Natural killer cell (primary cell): Measurements from ENCODE around the gene DPYD. TPM values are rescaled to one million over a fixed set of nuclear protein-coding genes. Genes with fewer than 3 reads are reported as not detected.

Experiments used
- ATAC-seq, 3 donors: fragments of 150-1000 bp in 2 of 3; fragments of 200-7000 bp in 1 of 3; cut with Tn5 transposase; 1 replicate in 1 of 3; 2 replicates in 2 of 3; pipeline ENCODE4 v1.10.0; 2021; ENCODE audit warnings: mild to moderate bottlenecking in 2 of 3, moderate library complexity in 2 of 3
- DNase-seq, 2 donors: peaks; one replicate each; pipeline versions ENCODE4 v3.0.0 to v3.0.0-alpha.2; 2013 to 2021; ENCODE audit warnings: mixed read lengths in 1 of 2
- H3K27ac ChIP-seq: one replicate; pipeline ENCODE4 v1.5.1; 2013; ENCODE audit warnings: mild to moderate bottlenecking, low read length
- H3K27me3 ChIP-seq: one replicate; pipeline ENCODE4 v1.6.1; 2013; ENCODE audit warnings: low read length; ENCODE audit not compliant: control insufficient read depth, insufficient read depth
- H3K36me3 ChIP-seq: one replicate; pipeline ENCODE4 v1.6.1; 2013; ENCODE audit warnings: low read length; ENCODE audit not compliant: control insufficient read depth, insufficient read depth
- H3K4me1 ChIP-seq: one replicate; pipeline ENCODE4 v1.6.1; 2013; ENCODE audit warnings: low read length; ENCODE audit not compliant: control insufficient read depth, insufficient read depth
- H3K4me3 ChIP-seq: one replicate; pipeline ENCODE4 v1.5.1; 2013; ENCODE audit warnings: low read length
- H3K9me3 ChIP-seq: one replicate; pipeline ENCODE4 v1.6.1; 2013; ENCODE audit warnings: low read length; ENCODE audit not compliant: control insufficient read depth, insufficient read depth
- H3K27ac Mint-ChIP-seq, 2 donors: one replicate each; pipeline ENCODE4 v1.8.0; 2022; ENCODE audit warnings: mild to moderate bottlenecking in 2 of 2, mixed read lengths in 2 of 2, moderate library complexity in 1 of 2
- H3K27me3 Mint-ChIP-seq, 2 donors: one replicate each; pipeline ENCODE4 v1.8.0; 2022; ENCODE audit warnings: low read depth in 2 of 2, mixed read lengths in 2 of 2
- H3K36me3 Mint-ChIP-seq: one replicate; pipeline ENCODE4 v1.8.0; 2022; ENCODE audit warnings: mixed read lengths
- H3K4me1 Mint-ChIP-seq, 2 donors: one replicate each; pipeline ENCODE4 v1.8.0; 2022; ENCODE audit warnings: mixed read lengths in 2 of 2
- H3K4me3 Mint-ChIP-seq: one replicate; pipeline ENCODE4 v1.8.0; 2022; ENCODE audit warnings: mild to moderate bottlenecking, moderate library complexity, mixed read lengths
- H3K9me3 Mint-ChIP-seq, 2 donors: one replicate each; pipeline ENCODE4 v1.8.0; 2022; ENCODE audit warnings: mixed read lengths in 2 of 2
- WGBS: methylation state at CpG from one replicate; pipeline ENCODE4 v1.1.7; 2013; ENCODE audit warnings: missing lambda C conversion rate; ENCODE audit not compliant: insufficient coverage; 5-methylcytosine and 5-hydroxymethylcytosine counted together
- intact Hi-C: fragments of 100-400 bp; cut with micrococcal nuclease; formaldehyde crosslinking; loops from one replicate; pipeline ENCODE4 v1.14.2; 2022
- total RNA-seq, 4 donors: library from RNA; stranded (reverse); fragments of 120-200 nt in 1 of 4; gene quantifications; one replicate each; pipeline versions ENCODE4 v1.2.3 to v1.2.4, GENCODE V29; 2013 to 2022
- TF ChIP-seq, protein P1 (sequence below): fragments of 200-600 bp; IDR thresholded peaks from one replicate; pipeline ENCODE4 v1.8.0; 2022; ENCODE audit warnings: antibody characterized with exemption

The DPYD gene
- total RNA-seq, 3 donors from 2014 or later (not counting 1 experiment from before 2014, with no cell fraction given), result 56.6 to 66.7 (median 56.9) TPM

DNA sequence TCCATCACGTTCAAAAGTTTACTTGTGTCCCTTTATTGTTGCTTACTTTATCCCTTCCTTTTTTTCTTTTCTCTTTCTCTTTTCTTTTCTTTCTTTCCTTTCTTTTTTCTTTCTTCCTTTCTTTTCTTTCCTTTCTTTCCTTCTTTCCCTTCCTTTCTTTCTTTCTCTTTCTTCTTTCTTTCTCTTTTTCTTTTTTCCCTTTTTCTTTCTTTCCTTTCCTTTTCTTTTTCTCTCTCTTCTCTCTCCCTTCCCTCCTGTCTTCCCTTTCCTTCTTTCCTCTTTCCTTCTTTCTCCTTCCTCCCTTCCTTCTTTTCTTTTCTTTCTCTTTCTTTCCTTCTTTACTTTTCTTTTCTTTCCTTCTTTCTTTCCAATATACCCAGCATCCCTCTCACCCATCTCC lies 391.2 kb downstream of the DPYD start:
- TF ChIP-seq, protein P1, sequence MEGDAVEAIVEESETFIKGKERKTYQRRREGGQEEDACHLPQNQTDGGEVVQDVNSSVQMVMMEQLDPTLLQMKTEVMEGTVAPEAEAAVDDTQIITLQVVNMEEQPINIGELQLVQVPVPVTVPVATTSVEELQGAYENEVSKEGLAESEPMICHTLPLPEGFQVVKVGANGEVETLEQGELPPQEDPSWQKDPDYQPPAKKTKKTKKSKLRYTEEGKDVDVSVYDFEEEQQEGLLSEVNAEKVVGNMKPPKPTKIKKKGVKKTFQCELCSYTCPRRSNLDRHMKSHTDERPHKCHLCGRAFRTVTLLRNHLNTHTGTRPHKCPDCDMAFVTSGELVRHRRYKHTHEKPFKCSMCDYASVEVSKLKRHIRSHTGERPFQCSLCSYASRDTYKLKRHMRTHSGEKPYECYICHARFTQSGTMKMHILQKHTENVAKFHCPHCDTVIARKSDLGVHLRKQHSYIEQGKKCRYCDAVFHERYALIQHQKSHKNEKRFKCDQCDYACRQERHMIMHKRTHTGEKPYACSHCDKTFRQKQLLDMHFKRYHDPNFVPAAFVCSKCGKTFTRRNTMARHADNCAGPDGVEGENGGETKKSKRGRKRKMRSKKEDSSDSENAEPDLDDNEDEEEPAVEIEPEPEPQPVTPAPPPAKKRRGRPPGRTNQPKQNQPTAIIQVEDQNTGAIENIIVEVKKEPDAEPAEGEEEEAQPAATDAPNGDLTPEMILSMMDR, result no peak
- Histone ChIP-seq H3K36me3 (no peaks in the 10 kb centered on the region), H3K4me3 (no peak overlapping the region), H3K9me3 (no peaks in the 10 kb centered on the region), H3K27me3 (no peaks in the 10 kb centered on the region), H3K27ac (no peak overlapping the region), H3K4me1 (no peaks in the 10 kb centered on the region)
- H3K4me3 Mint-ChIP-seq, result no peak overlapping the region
- intact Hi-C loops, result no loop called here
- WGBS, result 85% methylated on average over 1 of the region's 1 CpG
- H3K9me3 Mint-ChIP-seq, result no peaks in the 10 kb centered on the region
- peaks cover 0 to 4% of the 10 kb centered on the region in 2 donors for H3K4me1 Mint-ChIP-seq
- ATAC-seq (no peak), DNase-seq (no peak)
- no peaks in the 10 kb centered on the region for H3K36me3 Mint-ChIP-seq
- H3K27ac Mint-ChIP-seq, result no peak overlapping the region
- no peaks in the 10 kb centered on the region for H3K27me3 Mint-ChIP-seq

DNA sequence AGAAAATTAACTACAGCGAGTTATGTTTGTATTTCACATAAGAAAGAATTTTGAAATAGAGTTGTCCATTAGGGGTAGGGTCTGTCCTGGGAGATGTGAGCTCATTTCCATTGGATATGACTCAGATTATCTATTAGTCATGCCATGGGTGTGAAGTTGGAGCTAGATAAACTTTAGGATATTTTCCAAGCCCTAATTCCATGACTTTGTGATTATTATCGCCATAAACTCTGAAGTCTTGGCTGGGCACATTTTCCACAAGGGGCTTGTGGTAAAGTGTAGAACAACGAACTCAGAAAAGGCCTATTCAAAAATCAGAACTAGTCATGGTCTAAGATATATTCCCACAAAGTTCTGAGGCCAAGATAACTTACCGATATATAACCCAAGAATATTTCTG lies 396.6 kb downstream of the DPYD start:
- no peak overlapping the region for H3K27ac ChIP-seq
- Mint-ChIP-seq H3K9me3 (peaks cover 0 to 2% of the 10 kb centered on the region in 2 donors), H3K4me3 (no peak overlapping the region), H3K4me1 (peaks cover 9 to 11% of the 10 kb centered on the region in 2 donors), H3K36me3 (peaks cover 13% of the 10 kb centered on the region), H3K27ac (no peak overlapping the region), H3K27me3 (no peaks in the 10 kb centered on the region)
- over 99% methylated on average over 4 of the region's 4 CpGs for WGBS
- intact Hi-C loops, result no loop called here
- H3K9me3 ChIP-seq, result no peaks in the 10 kb centered on the region
- H3K4me1 ChIP-seq, result no peaks in the 10 kb centered on the region
- no peaks in the 10 kb centered on the region for H3K27me3 ChIP-seq
- no peak overlapping the region for H3K4me3 ChIP-seq
- ATAC-seq (no peak), DNase-seq (no peak)
- H3K36me3 ChIP-seq, result no peaks in the 10 kb centered on the region
- TF ChIP-seq, protein P1, result no peak

DNA sequence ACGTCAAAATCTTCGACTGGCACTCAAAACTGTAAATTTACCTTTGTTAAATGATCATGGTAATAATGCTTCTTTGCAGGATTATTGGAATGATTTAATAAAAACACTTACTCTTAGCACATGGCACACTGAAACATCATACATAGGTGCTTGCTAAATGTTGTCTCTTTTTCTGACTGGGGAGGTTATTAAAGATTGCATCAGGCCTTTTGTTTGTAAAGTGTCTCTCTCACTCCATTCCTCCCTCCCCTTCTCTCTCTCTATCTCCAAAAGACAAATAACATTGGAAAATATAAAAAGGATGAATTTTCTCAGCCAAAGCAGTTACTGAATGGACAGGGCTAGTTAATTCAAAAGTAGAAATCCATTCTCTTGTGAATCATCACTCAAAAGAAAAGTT lies 404.2 kb downstream of the DPYD start:
- Mint-ChIP-seq H3K4me3 (no peak overlapping the region), H3K36me3 (peaks cover 8% of the 10 kb centered on the region), H3K4me1 (peaks cover 7 to 13% of the 10 kb centered on the region in 2 donors), H3K27ac (no peak overlapping the region), H3K27me3 (no peaks in the 10 kb centered on the region), H3K9me3 (peaks cover 0 to 2% of the 10 kb centered on the region in 2 donors)
- no peak overlapping the region for H3K27ac ChIP-seq
- DNase-seq, result no peak
- WGBS, result 100% methylated on average over 2 of the region's 2 CpGs
- no peak for ATAC-seq
- TF ChIP-seq, protein P1, result no peak
- H3K4me3 ChIP-seq, result no peak overlapping the region
- no peaks in the 10 kb centered on the region for H3K4me1 ChIP-seq
- H3K36me3 ChIP-seq, result no peaks in the 10 kb centered on the region
- intact Hi-C loops, result no loop called here
- no peaks in the 10 kb centered on the region for H3K27me3 ChIP-seq
- no peaks in the 10 kb centered on the region for H3K9me3 ChIP-seq

DNA sequence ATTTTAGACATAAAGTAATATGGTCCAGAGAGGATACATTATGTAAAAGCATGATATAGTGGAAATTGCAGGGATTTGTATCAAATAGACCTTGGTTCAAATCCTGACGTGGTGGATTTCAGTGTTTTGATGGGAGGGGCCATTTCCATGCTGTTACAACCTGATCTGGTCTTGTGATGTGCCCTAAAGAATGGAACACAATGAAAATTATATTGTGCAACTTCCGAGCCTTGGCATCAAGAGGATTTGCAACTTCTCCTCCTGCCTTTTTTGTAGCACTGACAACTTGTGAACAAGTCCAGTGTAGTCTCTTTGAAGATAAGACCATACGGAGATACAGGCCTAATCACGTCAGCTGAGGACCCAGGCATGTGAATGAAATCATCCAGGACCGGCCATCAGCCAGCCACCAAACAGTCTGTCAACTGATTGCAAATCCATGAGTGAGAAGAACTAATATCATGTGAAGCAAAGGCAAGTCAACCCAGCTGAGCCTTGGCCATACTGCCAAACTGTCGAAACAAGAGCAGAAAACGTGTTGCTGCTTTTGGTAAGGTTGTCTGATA lies 412.1 kb downstream of the DPYD start:
- 94% methylated on average over 7 of the region's 7 CpGs for WGBS
- H3K27ac Mint-ChIP-seq, result no peak overlapping the region
- TF ChIP-seq, protein P1, result no peak
- H3K27me3 Mint-ChIP-seq, result no peaks in the 10 kb centered on the region
- no peaks in the 10 kb centered on the region for H3K27me3 ChIP-seq
- ATAC-seq (no peak), DNase-seq (no peak)
- H3K4me3 Mint-ChIP-seq, result no peak overlapping the region
- no peak overlapping the region for H3K4me3 ChIP-seq
- intact Hi-C loops, result no loop called here
- H3K4me1 Mint-ChIP-seq, result peaks cover 6 to 7% of the 10 kb centered on the region in 2 donors
- H3K9me3 ChIP-seq, result no peaks in the 10 kb centered on the region
- H3K4me1 ChIP-seq, result no peaks in the 10 kb centered on the region
- peaks cover 7% of the 10 kb centered on the region for H3K36me3 Mint-ChIP-seq
- no peaks in the 10 kb centered on the region for H3K36me3 ChIP-seq
- H3K9me3 Mint-ChIP-seq, result no peaks in the 10 kb centered on the region
- no peak overlapping the region for H3K27ac ChIP-seq
